GM12878 (cell line): ENCODE data around the gene ACVR1B. TPM values are rescaled to one million over a fixed set of nuclear protein-coding genes. Genes with fewer than 3 reads are reported as not detected.

Source experiments
- ATAC-seq: fragments of 200-7000 bp; cut with Tn5 transposase; 3 replicates; pipeline ENCODE4 v1.9.1; 2020; ENCODE audit warnings: mild to moderate bottlenecking, moderate library complexity
- BruUV-seq: library from RNA; stranded (reverse); fragments of 400-500 nt; replicated peaks from 2 replicates; lab custom pipeline; 2021; lab: Mats Ljungman, UMichigan
- CTCF ChIA-PET: fragments of 300-600 bp; sonication (Branson Sonifier 250); formaldehyde crosslinking; extraction: SDS; loops from one replicate; lab custom pipeline; 2021; ENCODE audit warnings: inconsistent platforms; lab: Yijun Ruan, JAX
- POLR2A ChIA-PET: fragments of 350-600 bp; formaldehyde crosslinking; extraction: SDS; loops from one replicate; lab custom pipeline; 2021; ENCODE audit warnings: inconsistent platforms; lab: Charles Lee
- RAD21 ChIA-PET: fragments of 300-600 bp; sonication (Branson Sonifier 250); formaldehyde crosslinking; loops from one replicate; lab custom pipeline; 2023; ENCODE audit warnings: antibody characterized with exemption; ENCODE audit not compliant: unreplicated experiment; lab: Charles Lee
- SMC1A ChIA-PET: fragments of 300-600 bp; sonication (Branson Sonifier 250); formaldehyde crosslinking; loops from one replicate; lab custom pipeline; 2023; ENCODE audit not compliant: unreplicated experiment, uncharacterized antibody; lab: Charles Lee
- DNase-seq: peaks from one replicate; pipeline ENCODE4 v3.0.0-alpha.2; 2011; ENCODE audit warnings: low read depth, low spot score
- FAIRE-seq: peaks from 3 replicates; lab custom pipeline; 2011; peaks lifted over from hg19 to GRCh38; lab: Jason Lieb, UNC
- H2AFZ ChIP-seq: 2 replicates; pipeline ENCODE4 v1.6.0; 2011; ENCODE audit warnings: low read depth, low read length, control low read depth; ENCODE audit not compliant: control insufficient read depth
- H3K27ac ChIP-seq: 2 replicates; pipeline ENCODE4 v1.5.1; 2011; ENCODE audit warnings: control low read depth; ENCODE audit not compliant: control insufficient read depth, insufficient read depth
- H3K27me3 ChIP-seq, 2 experiments: replicated peaks in 1 of 2; 2 replicates each; pipeline versions ENCODE4 v1.6.0 to v1.6.1; 2011; ENCODE audit warnings: low read length in 1 of 2; ENCODE audit not compliant: control insufficient read depth in 2 of 2, insufficient read depth in 2 of 2
- H3K36me3 ChIP-seq, 2 experiments: 2 replicates each; pipeline ENCODE4 v1.5.1; 2011; ENCODE audit warnings: low read length in 1 of 2; ENCODE audit not compliant: control insufficient read depth in 2 of 2, insufficient read depth in 2 of 2
- H3K4me1 ChIP-seq: 2 replicates; pipeline ENCODE4 v1.6.1; 2011; ENCODE audit warnings: mild to moderate bottlenecking, low read length, moderate library complexity, mixed read lengths; ENCODE audit not compliant: control insufficient read depth, insufficient read depth
- H3K4me2 ChIP-seq: 2 replicates; pipeline ENCODE4 v1.6.0; 2011; ENCODE audit warnings: control low read depth; ENCODE audit not compliant: control insufficient read depth, insufficient read depth
- H3K4me3 ChIP-seq: fragments of 200-600 bp; sonication (generic); 2 replicates; pipeline ENCODE4 v1.5.1; 2016
- H3K79me2 ChIP-seq: 2 replicates; pipeline ENCODE4 v1.6.0; 2011; ENCODE audit warnings: low read length; ENCODE audit not compliant: control insufficient read depth, insufficient read depth
- H3K9ac ChIP-seq: 2 replicates; pipeline ENCODE4 v1.8.0; 2011; ENCODE audit warnings: low read length, control low read depth, mixed read lengths; ENCODE audit not compliant: control insufficient read depth, insufficient read depth
- H3K9me3 ChIP-seq: replicated peaks from 3 replicates; pipeline ENCODE4 v1.5.1; 2011; ENCODE audit warnings: mild to moderate bottlenecking, low read length; ENCODE audit not compliant: control insufficient read depth, insufficient read depth
- H4K20me1 ChIP-seq: 2 replicates; pipeline ENCODE4 v1.6.0; 2011; ENCODE audit not compliant: control insufficient read depth, insufficient read depth
- BCL11A ChIP-seq: IDR thresholded peaks from 2 replicates; pipeline ENCODE4 v1.6.1; 2011; ENCODE audit warnings: low read depth, low read length
- CEBPB ChIP-seq, 2 experiments: fragments of 150-350 bp in 1 of 2; IDR thresholded peaks; 2 replicates each; pipeline ENCODE4 v1.6.1; 2012 to 2014; ENCODE audit warnings: low read depth in 2 of 2, low read length in 2 of 2, borderline replicate concordance in 1 of 2, inconsistent platforms in 1 of 2
- CHD2 ChIP-seq: IDR thresholded peaks from 2 replicates; pipeline ENCODE4 v1.6.1; 2011; ENCODE audit warnings: low read depth, low read length, improper control_type of control experiment, borderline replicate concordance
- CREB1 ChIP-seq: IDR thresholded peaks from 2 replicates; pipeline ENCODE4 v1.6.1; 2012; ENCODE audit warnings: low read depth, mild to moderate bottlenecking, inconsistent platforms
- GABPA ChIP-seq: IDR thresholded peaks from 2 replicates; pipeline ENCODE4 v1.6.1; 2014; ENCODE audit warnings: antibody characterized with exemption, low read depth, mild to moderate bottlenecking, inconsistent platforms
- HDGF ChIP-seq: fragments of 450-650 bp; IDR thresholded peaks from 2 replicates; pipeline ENCODE4 v1.6.1; 2016; ENCODE audit warnings: antibody characterized with exemption
- JUNB ChIP-seq: IDR thresholded peaks from 2 replicates; pipeline ENCODE4 v1.6.1; 2016; ENCODE audit warnings: antibody characterized with exemption, mild to moderate bottlenecking
- POLR2AphosphoS2 ChIP-seq: IDR thresholded peaks from 2 replicates; pipeline ENCODE4 v1.6.1; 2011; ENCODE audit warnings: low read depth, mild to moderate bottlenecking, low read length, improper control_type of control experiment, moderate library complexity
- POU2F2 ChIP-seq: IDR thresholded peaks from 3 replicates; pipeline ENCODE4 v1.6.1; 2011; ENCODE audit warnings: low read depth, mild to moderate bottlenecking, low read length, borderline replicate concordance
- RAD21 ChIP-seq: IDR thresholded peaks from 2 replicates; pipeline ENCODE4 v1.6.1; 2011; ENCODE audit warnings: mild to moderate bottlenecking, low read depth, low read length, moderate library complexity; ENCODE audit not compliant: insufficient read depth
- RAD51 ChIP-seq: fragments of 450-650 bp; IDR thresholded peaks from 2 replicates; pipeline ENCODE4 v1.6.1; 2016; ENCODE audit warnings: moderate library complexity, mild to moderate bottlenecking, inconsistent platforms
- RCOR1 ChIP-seq: conservative IDR thresholded peaks from 2 replicates; pipeline ENCODE4 v1.6.1; 2012; ENCODE audit warnings: low read depth, low read length, improper control_type of control experiment
- SIN3A ChIP-seq: IDR thresholded peaks from 2 replicates; pipeline ENCODE4 v1.6.1; 2012; ENCODE audit warnings: low read depth, low read length, improper control_type of control experiment
- SMAD5 ChIP-seq: IDR thresholded peaks from 2 replicates; pipeline ENCODE4 v1.6.1; 2016; ENCODE audit warnings: antibody characterized with exemption, low read depth
- SMARCA5 ChIP-seq: fragments of 450-650 bp; IDR thresholded peaks from 2 replicates; pipeline ENCODE4 v1.6.1; 2017; ENCODE audit warnings: mild to moderate bottlenecking
- SMC3 ChIP-seq: IDR thresholded peaks from 2 replicates; pipeline ENCODE4 v1.6.1; 2011; ENCODE audit warnings: low read length, improper control_type of control experiment, borderline replicate concordance
- YY1 ChIP-seq: IDR thresholded peaks from 2 replicates; pipeline ENCODE4 v1.6.1; 2011; ENCODE audit warnings: low read depth, mild to moderate bottlenecking, low read length
- ZNF274 ChIP-seq: IDR thresholded peaks from one replicate; pipeline ENCODE4 v1.8.0; 2011; ENCODE audit not compliant: insufficient read length, insufficient read depth
- ZZZ3 ChIP-seq: IDR thresholded peaks from 2 replicates; pipeline ENCODE4 v1.6.1; 2011; ENCODE audit warnings: low read depth; ENCODE audit not compliant: control insufficient read depth, insufficient read length
- WGBS: methylation state at CpG from one replicate; pipeline ENCODE4 v1.1.6; 2016; ENCODE audit warnings: low lambda C conversion rate; ENCODE audit not compliant: insufficient replicate concordance, insufficient coverage; ENCODE audit errors: missing lambda C conversion rate; 5-methylcytosine and 5-hydroxymethylcytosine counted together
- in situ Hi-C: fragments of 300-500 bp; cut with MboI; formaldehyde crosslinking; loops from 9 replicates; pipeline ENCODE4 v1.14.3; 2018; ENCODE audit warnings: mixed read lengths
- intact Hi-C: fragments of 100-400 bp; cut with micrococcal nuclease; formaldehyde crosslinking; loops from one replicate; pipeline ENCODE4 v1.14.2; 2022; ENCODE audit not compliant: unreplicated experiment
- polyA plus RNA-seq, 11 experiments: library from polyadenylated mRNA; depleted of rRNA in 4 of 11; unstranded in 6 of 11; stranded (reverse) in 5 of 11; fragments of >200 nt; fragmentation: Nextera tagmentation in 4 of 11; fragmentation: Illumina TruSeq in 1 of 11; extraction: Ambion mirVana in 4 of 11; extraction: Trizol in 1 of 11; gene quantifications; 1 replicate in 1 of 11; 2 replicates in 10 of 11; pipeline versions ENCODE4 v1.2.1 to v1.2.3, GENCODE V29; 2011 to 2016; ENCODE audit warnings: inconsistent platforms in 2 of 11, missing spikeins in 2 of 11, low read depth in 1 of 11
- total RNA-seq, 4 experiments: library from RNA; depleted of rRNA in 3 of 4; stranded (reverse); fragments of >200 nt in 3 of 4; fragmentation: Illumina TruSeq in 1 of 4; extraction: Trizol in 1 of 4; gene quantifications; 2 replicates each; pipeline versions ENCODE4 v1.2.1 to v1.2.3, GENCODE V29; 2013 to 2021
- TF ChIP-seq, protein P1 (sequence below): IDR thresholded peaks from 2 replicates; pipeline ENCODE4 v1.6.1; 2012; ENCODE audit warnings: improper control_type of control experiment, low read depth, low read length; ENCODE audit not compliant: insufficient replicate concordance

ACVR1B gene
- total and polyA plus RNA-seq, 10 of the 15 experiments (the other 5 are each of a cell fraction or from before 2014, with no cell fraction given): 0.02 to 0.69 (median 0.16) TPM; not detected in 2

DNA sequence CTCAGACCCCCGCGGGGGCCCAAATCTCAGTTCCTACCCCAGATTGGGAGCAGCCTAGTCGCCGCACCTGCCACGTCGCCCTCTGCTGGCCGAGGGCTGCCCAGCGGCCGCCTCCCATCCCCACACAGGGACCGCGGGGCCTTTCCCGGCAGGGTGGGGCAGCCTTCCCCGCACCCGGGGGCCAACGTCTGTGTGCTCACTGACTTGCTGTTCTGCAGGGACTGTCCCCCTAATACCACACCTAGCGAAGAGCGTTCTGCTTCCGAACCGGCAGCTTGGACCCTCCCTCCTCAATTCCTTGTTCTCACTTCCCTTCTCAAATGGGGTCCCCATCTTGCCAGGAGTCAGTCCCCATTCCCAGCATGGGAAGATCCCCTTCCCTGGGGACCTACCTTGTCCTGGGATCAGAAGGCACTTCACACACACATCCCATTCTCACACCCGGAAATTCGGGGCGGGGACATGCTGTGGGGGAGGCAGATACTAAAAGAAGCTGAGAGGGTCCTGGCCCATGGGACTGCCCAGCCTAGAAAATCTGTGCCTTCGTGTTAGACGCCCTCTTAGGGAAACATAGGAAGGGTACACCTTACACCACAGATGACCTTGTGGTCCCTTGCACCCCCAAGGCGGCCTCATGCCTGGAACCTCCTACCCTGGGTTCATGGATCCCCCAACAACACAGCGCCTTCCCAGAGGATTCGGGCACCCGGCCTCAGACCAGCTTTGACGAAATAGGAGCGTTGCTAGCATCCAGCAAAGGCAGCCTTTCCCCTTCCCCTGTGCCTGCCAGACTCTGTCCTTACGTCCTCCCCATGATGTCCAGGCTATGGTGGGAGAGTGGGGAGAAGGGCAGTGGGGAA is 27.8 kb upstream of the ACVR1B start:
- CTCF ChIA-PET: interaction anchor here (0.7 to 2.6 kb wide), 9 partner anchors 11 to 196 kb away, joined by 3 to 10 read pairs (median 4); no protein-coding TSS in a partner anchor
- intact Hi-C loops (no loop called here), in situ Hi-C loops (no loop called here)
- no peaks in the 10 kb centered on the region for H3K79me2 ChIP-seq
- ATAC-seq (peak; percentile 84), FAIRE-seq (peak; percentile 84), DNase-seq (no peak)
- peaks cover 35% of the 10 kb centered on the region for H3K4me1 ChIP-seq
- peak overlapping the region; percentile 24 for H3K4me2 ChIP-seq
- POLR2A ChIA-PET: no interaction called here
- WGBS: 14% methylated on average over 30 of the region's 31 CpGs
- H3K4me3 ChIP-seq: no peak overlapping the region
- H3K36me3 ChIP-seq: no peaks in the 10 kb centered on the region
- H3K9ac ChIP-seq: no peak overlapping the region
- SMC1A ChIA-PET: interaction anchor here (0.8 to 1.4 kb wide), 2 partner anchors 12 to 54 kb away, joined by 3 read pairs; no protein-coding TSS in a partner anchor
- H2AFZ ChIP-seq: peak overlapping the region; percentile 66
- no peaks in the 10 kb centered on the region for H3K9me3 ChIP-seq
- H4K20me1 ChIP-seq: no peaks in the 10 kb centered on the region
- BruUV-seq: no TSS peak
- no peak overlapping the region for H3K27ac ChIP-seq
- H3K27me3 ChIP-seq: no peaks in the 10 kb centered on the region
- RAD21 ChIA-PET: no interaction called here
- TF ChIP-seq BCL11A (no peak), ZNF274 (no peak), YY1 (0 out of 2 replicates have a peak, but pooled peaks have one; percentile 42), SMC3 (peak; percentile 42; the same call in 1 of the 2 replicates), RAD51 (no peak), POU2F2 (no peak), SIN3A (no peak), JUNB (no peak), RAD21 (0 out of 2 replicates have a peak, but pooled peaks have one; percentile 8), SMARCA5 (no peak), CEBPB (IDR thresholded peaks at IDR 0.05; ENCODE audit: borderline replicate concordance in 1 of 2, low read depth in 2 of 2, low read length in 2 of 2) (no peak), ZZZ3 (no peak), CREB1 (no peak), GABPA (no peak), HDGF (no peak), CHD2 (no peak), SMAD5 (no peak), POLR2AphosphoS2 (no peak), RCOR1 (no peak)
- TF ChIP-seq, protein P1, sequence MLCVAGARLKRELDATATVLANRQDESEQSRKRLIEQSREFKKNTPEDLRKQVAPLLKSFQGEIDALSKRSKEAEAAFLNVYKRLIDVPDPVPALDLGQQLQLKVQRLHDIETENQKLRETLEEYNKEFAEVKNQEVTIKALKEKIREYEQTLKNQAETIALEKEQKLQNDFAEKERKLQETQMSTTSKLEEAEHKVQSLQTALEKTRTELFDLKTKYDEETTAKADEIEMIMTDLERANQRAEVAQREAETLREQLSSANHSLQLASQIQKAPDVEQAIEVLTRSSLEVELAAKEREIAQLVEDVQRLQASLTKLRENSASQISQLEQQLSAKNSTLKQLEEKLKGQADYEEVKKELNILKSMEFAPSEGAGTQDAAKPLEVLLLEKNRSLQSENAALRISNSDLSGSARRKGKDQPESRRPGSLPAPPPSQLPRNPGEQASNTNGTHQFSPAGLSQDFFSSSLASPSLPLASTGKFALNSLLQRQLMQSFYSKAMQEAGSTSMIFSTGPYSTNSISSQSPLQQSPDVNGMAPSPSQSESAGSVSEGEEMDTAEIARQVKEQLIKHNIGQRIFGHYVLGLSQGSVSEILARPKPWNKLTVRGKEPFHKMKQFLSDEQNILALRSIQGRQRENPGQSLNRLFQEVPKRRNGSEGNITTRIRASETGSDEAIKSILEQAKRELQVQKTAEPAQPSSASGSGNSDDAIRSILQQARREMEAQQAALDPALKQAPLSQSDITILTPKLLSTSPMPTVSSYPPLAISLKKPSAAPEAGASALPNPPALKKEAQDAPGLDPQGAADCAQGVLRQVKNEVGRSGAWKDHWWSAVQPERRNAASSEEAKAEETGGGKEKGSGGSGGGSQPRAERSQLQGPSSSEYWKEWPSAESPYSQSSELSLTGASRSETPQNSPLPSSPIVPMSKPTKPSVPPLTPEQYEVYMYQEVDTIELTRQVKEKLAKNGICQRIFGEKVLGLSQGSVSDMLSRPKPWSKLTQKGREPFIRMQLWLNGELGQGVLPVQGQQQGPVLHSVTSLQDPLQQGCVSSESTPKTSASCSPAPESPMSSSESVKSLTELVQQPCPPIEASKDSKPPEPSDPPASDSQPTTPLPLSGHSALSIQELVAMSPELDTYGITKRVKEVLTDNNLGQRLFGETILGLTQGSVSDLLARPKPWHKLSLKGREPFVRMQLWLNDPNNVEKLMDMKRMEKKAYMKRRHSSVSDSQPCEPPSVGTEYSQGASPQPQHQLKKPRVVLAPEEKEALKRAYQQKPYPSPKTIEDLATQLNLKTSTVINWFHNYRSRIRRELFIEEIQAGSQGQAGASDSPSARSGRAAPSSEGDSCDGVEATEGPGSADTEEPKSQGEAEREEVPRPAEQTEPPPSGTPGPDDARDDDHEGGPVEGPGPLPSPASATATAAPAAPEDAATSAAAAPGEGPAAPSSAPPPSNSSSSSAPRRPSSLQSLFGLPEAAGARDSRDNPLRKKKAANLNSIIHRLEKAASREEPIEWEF: no peak
